Measurements from ENCODE around the gene ACE.

Gene ACE

GRCh38 chr17:63496663-63497400 is 20.0 kb downstream of the ACE start:
- Histone ChIP-seq H3K9ac (ENCODE audit: low read depth, low read length) (no peak overlapping the region), H3K27me3 (ENCODE audit: control insufficient read depth, insufficient read depth, low read length) (peaks cover 29% of the 10 kb centered on the region), H3K36me3 (ENCODE audit: insufficient read depth, low read length) (no peaks in the 10 kb centered on the region), H3K4me2 (ENCODE audit: low read length) (no peak overlapping the region), H3K4me3 (ENCODE audit: low read length) (no peak overlapping the region), H3K4me1 (ENCODE audit: control insufficient read depth, insufficient read depth, low read length) (peaks cover 5% of the 10 kb centered on the region), H3K9me3 (replicated peaks; ENCODE audit: low read length) (no peaks in the 10 kb centered on the region)

- no peaks in the 10 kb centered on the region for H3K9me3 ChIP-seq (replicated peaks; ENCODE audit: low read length)
- no peak overlapping the region for H3K4me2 ChIP-seq (ENCODE audit: low read length)
- H3K9ac ChIP-seq (ENCODE audit: low read depth, low read length): no peak overlapping the region
- H3K27me3 ChIP-seq (ENCODE audit: control insufficient read depth, insufficient read depth, low read length): peaks cover 31% of the 10 kb centered on the region
- no peaks in the 10 kb centered on the region for H3K36me3 ChIP-seq (ENCODE audit: insufficient read depth, low read length)
- H3K4me3 ChIP-seq (ENCODE audit: low read length): no peak overlapping the region
- peaks cover 5% of the 10 kb centered on the region for H3K4me1 ChIP-seq (ENCODE audit: control insufficient read depth, insufficient read depth, low read length)
These were observed 21.0 kb downstream of the ACE start for GRCh38 chr17:63497708-63498483.

- H3K36me3 ChIP-seq (ENCODE audit: insufficient read depth, low read length): no peaks in the 10 kb centered on the region
- H3K4me2 ChIP-seq (ENCODE audit: low read length): no peak overlapping the region
- H3K4me1 ChIP-seq (ENCODE audit: control insufficient read depth, insufficient read depth, low read length): peaks cover 5% of the 10 kb centered on the region
- H3K9ac ChIP-seq (ENCODE audit: low read depth, low read length): no peak overlapping the region
- H3K4me3 ChIP-seq (ENCODE audit: low read length): no peak overlapping the region
- peaks cover 39% of the 10 kb centered on the region for H3K27me3 ChIP-seq (ENCODE audit: control insufficient read depth, insufficient read depth, low read length)
- no peaks in the 10 kb centered on the region for H3K9me3 ChIP-seq (replicated peaks; ENCODE audit: low read length)
These were observed 21.9 kb downstream of the ACE start for GRCh38 chr17:63498626-63499195.

GRCh38 chr17:63500543-63501390 is 23.9 kb downstream of the ACE start:
- peaks cover 57% of the 10 kb centered on the region for H3K27me3 ChIP-seq (ENCODE audit: control insufficient read depth, insufficient read depth, low read length)

DNA sequence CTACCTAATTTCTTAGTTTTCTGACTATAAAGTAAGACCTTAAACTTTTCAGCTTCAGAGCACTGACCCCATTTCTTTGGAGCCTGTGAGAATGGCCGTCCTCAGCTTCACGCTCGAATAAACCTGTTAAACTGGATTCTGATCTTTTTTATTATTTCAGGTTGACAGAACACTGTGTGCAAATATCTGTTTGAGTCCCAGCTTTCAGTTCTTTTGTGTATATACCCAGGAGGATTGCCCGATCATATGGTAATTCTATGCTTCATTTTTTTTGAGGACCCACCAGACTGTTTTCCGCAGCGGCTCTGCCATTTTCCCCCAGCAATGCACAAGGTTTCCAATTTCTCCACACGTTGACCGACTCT is 26.5 kb downstream of the ACE start:
- Histone ChIP-seq H3K4me3 (ENCODE audit: low read length) (no peak overlapping the region), H3K27me3 (ENCODE audit: control insufficient read depth, insufficient read depth, low read length) (peaks cover 73% of the 10 kb centered on the region), H3K4me2 (ENCODE audit: low read length) (no peak overlapping the region), H3K9ac (ENCODE audit: low read depth, low read length) (no peak overlapping the region), H3K4me1 (ENCODE audit: control insufficient read depth, insufficient read depth, low read length) (peaks cover 3% of the 10 kb centered on the region), H3K9me3 (replicated peaks; ENCODE audit: low read length) (no peaks in the 10 kb centered on the region), H3K36me3 (ENCODE audit: insufficient read depth, low read length) (no peaks in the 10 kb centered on the region)

More at GRCh38 chr17:63500543-63501390, 23.9 kb downstream of the ACE start:
- no peaks in the 10 kb centered on the region for H3K36me3 ChIP-seq (ENCODE audit: insufficient read depth, low read length)
- H3K9me3 ChIP-seq (replicated peaks; ENCODE audit: low read length): no peaks in the 10 kb centered on the region
- no peak overlapping the region for H3K4me3 ChIP-seq (ENCODE audit: low read length)
- peaks cover 5% of the 10 kb centered on the region for H3K4me1 ChIP-seq (ENCODE audit: control insufficient read depth, insufficient read depth, low read length)
- H3K9ac ChIP-seq (ENCODE audit: low read depth, low read length): no peak overlapping the region
- no peak overlapping the region for H3K4me2 ChIP-seq (ENCODE audit: low read length)

GRCh38 chr17:63504261-63504660 is 27.4 kb downstream of the ACE start:
- Histone ChIP-seq H3K4me3 (ENCODE audit: low read length) (no peak overlapping the region), H3K4me2 (ENCODE audit: low read length) (no peak overlapping the region), H3K27me3 (ENCODE audit: control insufficient read depth, insufficient read depth, low read length) (peaks cover 74% of the 10 kb centered on the region), H3K36me3 (ENCODE audit: insufficient read depth, low read length) (no peaks in the 10 kb centered on the region), H3K9ac (ENCODE audit: low read depth, low read length) (no peak overlapping the region), H3K9me3 (replicated peaks; ENCODE audit: low read length) (no peaks in the 10 kb centered on the region), H3K4me1 (ENCODE audit: control insufficient read depth, insufficient read depth, low read length) (no peaks in the 10 kb centered on the region)

DNA sequence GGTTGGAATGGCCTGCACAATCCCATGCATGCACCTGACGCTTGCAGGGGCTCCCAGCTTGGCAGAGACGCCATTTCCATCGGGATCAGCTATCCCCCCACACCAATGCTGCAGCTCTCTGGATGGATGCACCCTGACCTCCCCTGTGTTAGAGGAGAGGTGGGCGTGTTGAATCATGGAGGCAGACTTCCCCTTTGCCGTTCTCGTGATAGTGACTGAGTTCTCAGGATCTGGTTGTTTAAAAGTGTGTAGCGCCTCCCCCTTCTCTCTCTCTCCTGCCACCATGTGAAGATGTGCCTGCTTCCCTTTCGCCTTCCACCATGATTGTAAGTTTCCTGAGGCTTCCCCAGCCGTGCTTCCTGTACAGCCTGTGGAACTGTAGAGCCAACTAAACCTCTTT is 28.5 kb downstream of the ACE start:
- Histone ChIP-seq H3K4me1 (ENCODE audit: control insufficient read depth, insufficient read depth, low read length) (no peaks in the 10 kb centered on the region), H3K27me3 (ENCODE audit: control insufficient read depth, insufficient read depth, low read length) (peaks cover 79% of the 10 kb centered on the region), H3K4me2 (ENCODE audit: low read length) (no peak overlapping the region), H3K4me3 (ENCODE audit: low read length) (no peak overlapping the region), H3K9ac (ENCODE audit: low read depth, low read length) (no peak overlapping the region), H3K36me3 (ENCODE audit: insufficient read depth, low read length) (no peaks in the 10 kb centered on the region), H3K9me3 (replicated peaks; ENCODE audit: low read length) (no peaks in the 10 kb centered on the region)

- Histone ChIP-seq H3K9ac (ENCODE audit: low read depth, low read length) (no peak overlapping the region), H3K4me3 (ENCODE audit: low read length) (no peak overlapping the region), H3K27me3 (ENCODE audit: control insufficient read depth, insufficient read depth, low read length) (peaks cover 76% of the 10 kb centered on the region), H3K9me3 (replicated peaks; ENCODE audit: low read length) (no peaks in the 10 kb centered on the region), H3K4me2 (ENCODE audit: low read length) (no peak overlapping the region), H3K36me3 (ENCODE audit: insufficient read depth, low read length) (no peaks in the 10 kb centered on the region), H3K4me1 (ENCODE audit: control insufficient read depth, insufficient read depth, low read length) (no peaks in the 10 kb centered on the region)
These were observed 29.8 kb downstream of the ACE start for GRCh38 chr17:63506627-63507026.

DNA sequence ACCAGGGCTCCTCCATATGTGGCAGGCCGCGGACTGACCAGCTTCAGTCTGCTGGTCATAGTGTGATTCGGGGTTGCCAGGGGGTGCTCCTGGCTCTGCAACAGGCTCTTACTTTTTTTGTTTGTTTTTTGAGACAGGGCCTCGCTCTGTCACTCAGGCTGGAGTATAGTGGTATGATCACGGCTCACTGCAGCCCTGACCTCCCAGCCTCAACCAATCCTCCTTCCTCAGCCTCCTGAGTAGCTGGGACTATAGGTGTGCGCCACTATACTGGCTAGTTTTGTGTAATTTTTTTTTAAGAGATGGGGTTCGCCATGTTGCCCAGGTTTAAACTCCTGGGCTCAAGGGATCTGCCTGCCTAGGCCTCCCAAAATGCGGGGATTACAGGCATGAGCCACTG is 34.5 kb downstream of the ACE start:
- no peaks in the 10 kb centered on the region for H3K36me3 ChIP-seq (ENCODE audit: insufficient read depth, low read length)
- peaks cover 71% of the 10 kb centered on the region for H3K27me3 ChIP-seq (ENCODE audit: control insufficient read depth, insufficient read depth, low read length)
- H3K4me1 ChIP-seq (ENCODE audit: control insufficient read depth, insufficient read depth, low read length): no peaks in the 10 kb centered on the region

GRCh38 chr17:63512388-63512787 is 35.5 kb downstream of the ACE start:
- H3K9me3 ChIP-seq (replicated peaks; ENCODE audit: low read length): no peaks in the 10 kb centered on the region
- H3K4me2 ChIP-seq (ENCODE audit: low read length): no peak overlapping the region
- no peaks in the 10 kb centered on the region for H3K36me3 ChIP-seq (ENCODE audit: insufficient read depth, low read length)
- peaks cover 3% of the 10 kb centered on the region for H3K4me1 ChIP-seq (ENCODE audit: control insufficient read depth, insufficient read depth, low read length)
- no peak overlapping the region for H3K4me3 ChIP-seq (ENCODE audit: low read length)
- H3K9ac ChIP-seq (ENCODE audit: low read depth, low read length): no peak overlapping the region
- peaks cover 62% of the 10 kb centered on the region for H3K27me3 ChIP-seq (ENCODE audit: control insufficient read depth, insufficient read depth, low read length)

More for the DNA sequence above, 34.5 kb downstream of the ACE start:
- Histone ChIP-seq H3K4me3 (ENCODE audit: low read length) (no peak overlapping the region), H3K9ac (ENCODE audit: low read depth, low read length) (no peak overlapping the region), H3K4me2 (ENCODE audit: low read length) (no peak overlapping the region), H3K9me3 (replicated peaks; ENCODE audit: low read length) (no peaks in the 10 kb centered on the region)

All from skeletal muscle satellite cell (primary cell).